Hematopoietic multipotent progenitor cell treated with erythropoietin and hydrocortisone succinate and interleukin-3 and kit ligand, for 8 days (in vitro differentiated cells): Measurements from ENCODE around the gene TMEM132A.
"Not testable (repeated sequence)": the region's sequence is repeated elsewhere in the genome, so short reads cannot be mapped to it uniquely, and the experiment has no call there.

ENCODE experiments used
- DNase-seq: peaks from one replicate; pipeline ENCODE4 v3.0.0-alpha.2; 2015

Gene TMEM132A

GRCh38 chr11:60964801-60965200 is 40.5 kb downstream of the TMEM132A start:
- no peak for DNase-seq

- DNase-seq: no peak
Measured at GRCh38 chr11:60966890-60967289, 42.6 kb downstream of the TMEM132A start.

- no peak for DNase-seq
Measured at GRCh38 chr11:60968223-60968622, 44.0 kb downstream of the TMEM132A start.

- peak; percentile 55 for DNase-seq
Measured at GRCh38 chr11:60970369-60970774, 46.1 kb downstream of the TMEM132A start.

GRCh38 chr11:60970890-60971289 is 46.6 kb downstream of the TMEM132A start:
- no peak for DNase-seq

- DNase-seq: no peak
Measured at GRCh38 chr11:60971520-60971919, 47.3 kb downstream of the TMEM132A start, which contains the start of gene CD6. Gene CD6, plus strand, starts transcription at chr11:60971680. Its CDS starts 186 bp downstream, at chr11:60971866.

- DNase-seq: no peak
Measured at GRCh38 chr11:60972182-60973030, 48.1 kb downstream of the TMEM132A start.

GRCh38 chr11:60973699-60974098 is 49.4 kb downstream of the TMEM132A start:
- DNase-seq: no peak

GRCh38 chr11:60974316-60974715 is 50.1 kb downstream of the TMEM132A start:
- DNase-seq: not testable (repeated sequence)

- no peak for DNase-seq
Measured at GRCh38 chr11:60974726-60975125, 50.5 kb downstream of the TMEM132A start.

GRCh38 chr11:60977224-60977623 is 53.0 kb downstream of the TMEM132A start:
- DNase-seq: no peak

- no peak for DNase-seq
Measured at GRCh38 chr11:60977836-60978235, 53.6 kb downstream of the TMEM132A start.

GRCh38 chr11:60978546-60979380 is 54.5 kb downstream of the TMEM132A start:
- no peak for DNase-seq

- no peak for DNase-seq
Measured at GRCh38 chr11:60981515-60981914, 57.3 kb downstream of the TMEM132A start.

- DNase-seq: no peak
Measured at GRCh38 chr11:60982184-60982583, 57.9 kb downstream of the TMEM132A start.

- DNase-seq: no peak
Measured at GRCh38 chr11:60984149-60984548, 59.9 kb downstream of the TMEM132A start.

- DNase-seq: no peak
Measured at GRCh38 chr11:60984636-60985035, 60.4 kb downstream of the TMEM132A start.

- DNase-seq: no peak
Measured at GRCh38 chr11:60985501-60985900, 61.2 kb downstream of the TMEM132A start.

GRCh38 chr11:60985991-60986915 is 62.0 kb downstream of the TMEM132A start:
- no peak for DNase-seq
